HG03280 (cell line): ENCODE results near the gene HOXB8.

Experiments used
- ATAC-seq: cut with Tn5 transposase; IDR thresholded peaks from one replicate; pipeline ENCODE4 v1.9.1; 2021; ENCODE audit warnings: mild to moderate bottlenecking, moderate library complexity; ENCODE audit not compliant: unreplicated experiment

The HOXB8 gene

GRCh38 chr17:48586355-48587258 is 28.5 kb downstream of the HOXB8 start:
- ATAC-seq = no peak

GRCh38 chr17:48584223-48584741 is 30.8 kb downstream of the HOXB8 start:
- ATAC-seq = no peak

- no peak for ATAC-seq
Observed at GRCh38 chr17:48583708-48584222, 31.3 kb downstream of the HOXB8 start.

GRCh38 chr17:48582750-48583069 is 32.4 kb downstream of the HOXB8 start:
- ATAC-seq = no peak

GRCh38 chr17:48579760-48580554 is 35.1 kb downstream of the HOXB8 start:
- ATAC-seq = no peak

- ATAC-seq = no peak
Observed at GRCh38 chr17:48579471-48579759, 35.7 kb downstream of the HOXB8 start.

- ATAC-seq = peak; percentile 41
Observed at GRCh38 chr17:48578616-48579470, 36.2 kb downstream of the HOXB8 start.

- ATAC-seq = peak; percentile 63
Observed at GRCh38 chr17:48577946-48578615, 37.0 kb downstream of the HOXB8 start, which contains the start of gene HOXB4. Gene HOXB4, minus strand, starts transcription at chr17:48578350. Its CDS starts 31 bp downstream, at chr17:48578319.

- peak; percentile 6 for ATAC-seq
Observed at GRCh38 chr17:48577330-48577945, 37.7 kb downstream of the HOXB8 start.

GRCh38 chr17:48576479-48577309 is 38.4 kb downstream of the HOXB8 start:
- ATAC-seq = no peak

- no peak for ATAC-seq
Observed at GRCh38 chr17:48575673-48576478, 39.2 kb downstream of the HOXB8 start.

- ATAC-seq = no peak
Observed at GRCh38 chr17:48575066-48575582, 40.0 kb downstream of the HOXB8 start.

- ATAC-seq = no peak
Observed at GRCh38 chr17:48574505-48575065, 40.5 kb downstream of the HOXB8 start.

- ATAC-seq = no peak
Observed at GRCh38 chr17:48571826-48572417, 43.2 kb downstream of the HOXB8 start.

- no peak for ATAC-seq
Observed at GRCh38 chr17:48571024-48571818, 43.9 kb downstream of the HOXB8 start.

GRCh38 chr17:48570325-48571023 is 44.6 kb downstream of the HOXB8 start:
- ATAC-seq = no peak
